ENCODE results near the gene EFHD2. TPM values are rescaled to one million over a fixed set of nuclear protein-coding genes. Genes with fewer than 3 reads are reported as not detected.
A peak's percentile ranks its signal among the peaks of the same experiment; 100 is the strongest.

The EFHD2 gene
- total RNA-seq, 1 experiment from 2014 or later: 90.8 TPM

GRCh38 chr1:15418806-15419515 lies 9.3 kb downstream of the EFHD2 start:
- Histone ChIP-seq H3K27ac (ENCODE audit: low read length) (peak overlapping the region; percentile 72), H3K27me3 (ENCODE audit: control insufficient read depth, insufficient read depth, low read length) (no peaks in the 10 kb centered on the region), H3K9me3 (ENCODE audit: control insufficient read depth, insufficient read depth, low read depth, low read length) (no peaks in the 10 kb centered on the region), H3K36me3 (ENCODE audit: control insufficient read depth, insufficient read depth, low read length) (no peaks in the 10 kb centered on the region), H3K4me3 (ENCODE audit: low read depth in 2 of 2, low read length in 2 of 2) (no peak overlapping the region), H3K4me1 (ENCODE audit: control insufficient read depth, insufficient read depth, low read length) (peaks cover 54% of the 10 kb centered on the region)
- no TSS peak for BruUV-seq (replicated peaks)
- ChIA-PET POLR2A (no interaction called here), CTCF (no interaction called here)
- DNase-seq (ENCODE audit: low read depth, low spot score): no peak
- intact Hi-C loops (cut with micrococcal nuclease; ENCODE audit: unreplicated experiment) (no loop called here), in situ Hi-C loops (cut with HindIII; ENCODE audit: low pct_unique_long_range_greater_than_20kb, low sequenced_read_pairs) (no loop called here)
- no peak for ATAC-seq
- TF ChIP-seq TCF7L2 (IDR thresholded peaks at IDR 0.05; ENCODE audit: low read depth, low read length): no peak

- no peaks in the 10 kb centered on the region for H3K27me3 ChIP-seq (ENCODE audit: control insufficient read depth, insufficient read depth, low read length)
- ATAC-seq (no peak), DNase-seq (ENCODE audit: low read depth, low spot score) (no peak)
- CTCF ChIA-PET: no interaction called here
- TF ChIP-seq POLR2AphosphoS5 (IDR thresholded peaks at IDR 0.05; ENCODE audit: low read depth, low read length) (no peak), REST (IDR thresholded peaks at IDR 0.05; ENCODE audit: insufficient read depth in 1 of 2, low read depth in 2 of 2, low read length in 1 of 2) (no peak), CTCF (IDR thresholded peaks at IDR 0.05) (no peak), TCF7L2 (IDR thresholded peaks at IDR 0.05; ENCODE audit: low read depth, low read length) (peak; percentile 45; the same call in 1 of the 2 replicates), SIN3A (IDR thresholded peaks at IDR 0.05; ENCODE audit: borderline replicate concordance, insufficient read depth, low read depth, low read length) (no peak)
- peaks cover 53% of the 10 kb centered on the region for H3K4me1 ChIP-seq (ENCODE audit: control insufficient read depth, insufficient read depth, low read length)
- H3K36me3 ChIP-seq (ENCODE audit: control insufficient read depth, insufficient read depth, low read length): no peaks in the 10 kb centered on the region
- no TSS peak for BruUV-seq (replicated peaks)
- intact Hi-C loops (cut with micrococcal nuclease; ENCODE audit: unreplicated experiment): no loop called here
- H3K9me3 ChIP-seq (ENCODE audit: control insufficient read depth, insufficient read depth, low read depth, low read length): no peaks in the 10 kb centered on the region
- no peak overlapping the region for H3K27ac ChIP-seq (ENCODE audit: low read length)
- no peak overlapping the region for H3K4me3 ChIP-seq (ENCODE audit: low read depth in 2 of 2, low read length in 2 of 2)
- in situ Hi-C loops (cut with HindIII; ENCODE audit: low pct_unique_long_range_greater_than_20kb, low sequenced_read_pairs): no loop called here
- POLR2A ChIA-PET: no interaction called here
Observed at GRCh38 chr1:15420853-15421465, 11.3 kb downstream of the EFHD2 start.

- peaks cover 44% of the 10 kb centered on the region for H3K4me1 ChIP-seq (ENCODE audit: control insufficient read depth, insufficient read depth, low read length)
- H3K27me3 ChIP-seq (ENCODE audit: control insufficient read depth, insufficient read depth, low read length): no peaks in the 10 kb centered on the region
- H3K36me3 ChIP-seq (ENCODE audit: control insufficient read depth, insufficient read depth, low read length): no peaks in the 10 kb centered on the region; the same call in 1 of the 2 replicates
- intact Hi-C loops (cut with micrococcal nuclease; ENCODE audit: unreplicated experiment): no loop called here
- no peaks in the 10 kb centered on the region for H3K9me3 ChIP-seq (ENCODE audit: control insufficient read depth, insufficient read depth, low read depth, low read length)
- ChIA-PET POLR2A (no interaction called here), CTCF (no interaction called here)
- TF ChIP-seq CTCF (IDR thresholded peaks at IDR 0.05): no peak
- TF ChIP-seq REST (IDR thresholded peaks at IDR 0.05; ENCODE audit: insufficient read depth in 1 of 2, low read depth in 2 of 2, low read length in 1 of 2): no peak
- TF ChIP-seq SIN3A (IDR thresholded peaks at IDR 0.05; ENCODE audit: borderline replicate concordance, insufficient read depth, low read depth, low read length): no peak
- TF ChIP-seq POLR2AphosphoS5 (IDR thresholded peaks at IDR 0.05; ENCODE audit: low read depth, low read length): no peak
- TF ChIP-seq TCF7L2 (IDR thresholded peaks at IDR 0.05; ENCODE audit: low read depth, low read length): no peak
- no peak overlapping the region for H3K4me3 ChIP-seq (ENCODE audit: low read depth in 2 of 2, low read length in 2 of 2)
- DNase-seq (ENCODE audit: low read depth, low spot score) (no peak), ATAC-seq (no peak)
- in situ Hi-C loops (cut with HindIII; ENCODE audit: low pct_unique_long_range_greater_than_20kb, low sequenced_read_pairs): no loop called here
- no TSS peak for BruUV-seq (replicated peaks)
- H3K27ac ChIP-seq (ENCODE audit: low read length): no peak overlapping the region; the same call in 1 of the 2 replicates
Observed at GRCh38 chr1:15422871-15423270, 13.2 kb downstream of the EFHD2 start.
